H9 (cell line): ENCODE data around the gene SSNA1. TPM values are rescaled to one million over a fixed set of nuclear protein-coding genes. Genes with fewer than 3 reads are reported as not detected.

Experiments used
- DNase-seq: peaks from one replicate; pipeline ENCODE4 v3.0.0-alpha.2; 2017
- H2AFZ ChIP-seq: one replicate; pipeline ENCODE4 v1.6.1; 2013; ENCODE audit warnings: mild to moderate bottlenecking, low read length, control low read depth, moderate library complexity
- H2AK5ac ChIP-seq: 2 replicates; pipeline ENCODE4 v1.6.1; 2013; ENCODE audit warnings: low read length, control low read depth, mixed read lengths; ENCODE audit not compliant: insufficient read length
- H2BK120ac ChIP-seq: one replicate; pipeline ENCODE4 v1.6.1; 2013; ENCODE audit warnings: low read depth, mild to moderate bottlenecking, low read length, control low read depth, inconsistent platforms; ENCODE audit not compliant: poor library complexity, severe bottlenecking
- H2BK12ac ChIP-seq: 2 replicates; pipeline ENCODE4 v1.6.1; 2013; ENCODE audit warnings: low read length, control low read depth, mixed read lengths, low read depth; ENCODE audit not compliant: insufficient read length
- H2BK15ac ChIP-seq: 2 replicates; pipeline ENCODE4 v1.6.1; 2013; ENCODE audit warnings: low read depth, low read length, control low read depth
- H2BK20ac ChIP-seq: one replicate; pipeline ENCODE4 v1.6.1; 2013; ENCODE audit warnings: low read depth, mild to moderate bottlenecking, low read length, control low read depth, inconsistent platforms; ENCODE audit not compliant: poor library complexity, severe bottlenecking
- H2BK5ac ChIP-seq: 2 replicates; pipeline ENCODE4 v1.6.1; 2013; ENCODE audit warnings: low read length, control low read depth, mixed read lengths; ENCODE audit not compliant: insufficient read length
- H3K14ac ChIP-seq: 2 replicates; pipeline ENCODE4 v1.6.1; 2013; ENCODE audit warnings: low read length, control low read depth; ENCODE audit not compliant: insufficient read depth
- H3K18ac ChIP-seq: 2 replicates; pipeline ENCODE4 v1.6.1; 2013; ENCODE audit warnings: low read depth, mild to moderate bottlenecking, mixed read lengths, low read length, control low read depth; ENCODE audit not compliant: insufficient read length
- H3K23ac ChIP-seq: 2 replicates; pipeline ENCODE4 v1.6.1; 2013; ENCODE audit warnings: low read length, control low read depth, mixed read lengths, low read depth; ENCODE audit not compliant: insufficient read length
- H3K23me2 ChIP-seq: 2 replicates; pipeline ENCODE4 v1.6.1; 2013; ENCODE audit warnings: low read depth, mild to moderate bottlenecking, mixed read lengths, low read length, control low read depth; ENCODE audit not compliant: insufficient read length, poor library complexity, severe bottlenecking
- H3K27ac ChIP-seq: 2 replicates; pipeline ENCODE4 v1.5.1; 2013; ENCODE audit warnings: low read length, control low read depth, mixed read lengths, low read depth; ENCODE audit not compliant: insufficient read length
- H3K27me3 ChIP-seq: 2 replicates; pipeline ENCODE4 v1.6.1; 2013; ENCODE audit warnings: low read length, control low read depth, inconsistent platforms; ENCODE audit not compliant: insufficient read depth
- H3K4ac ChIP-seq: 2 replicates; pipeline ENCODE4 v1.6.1; 2013; ENCODE audit warnings: low read depth, mild to moderate bottlenecking, control low read depth, inconsistent platforms, low read length, moderate library complexity
- H3K4me1 ChIP-seq: 2 replicates; pipeline ENCODE4 v1.6.1; 2013; ENCODE audit warnings: low read length, control low read depth, inconsistent platforms; ENCODE audit not compliant: insufficient read depth
- H3K4me2 ChIP-seq: 2 replicates; pipeline ENCODE4 v1.6.1; 2013; ENCODE audit warnings: low read length, control low read depth, mixed read lengths; ENCODE audit not compliant: insufficient read length, insufficient read depth
- H3K56ac ChIP-seq: 2 replicates; pipeline ENCODE4 v1.6.1; 2013; ENCODE audit warnings: low read depth, mild to moderate bottlenecking, mixed read lengths, low read length, control low read depth; ENCODE audit not compliant: insufficient read length
- H3K79me1 ChIP-seq: 2 replicates; pipeline ENCODE4 v1.6.1; 2013; ENCODE audit warnings: low read depth, mild to moderate bottlenecking, moderate library complexity, low read length, control low read depth, inconsistent platforms; ENCODE audit not compliant: insufficient read depth, poor library complexity, severe bottlenecking
- H3K79me2 ChIP-seq: 2 replicates; pipeline ENCODE4 v1.6.1; 2013; ENCODE audit warnings: low read length, control low read depth, inconsistent platforms; ENCODE audit not compliant: insufficient read depth
- H3K9ac ChIP-seq: 2 replicates; pipeline ENCODE4 v1.6.1; 2013; ENCODE audit warnings: low read length, control low read depth, mixed read lengths; ENCODE audit not compliant: insufficient read length; ENCODE audit errors: extremely low read depth
- H3K9me3 ChIP-seq: one replicate; pipeline ENCODE4 v1.6.1; 2013; ENCODE audit warnings: low read depth, low read length, inconsistent platforms; ENCODE audit not compliant: control insufficient read depth
- H3T11ph ChIP-seq: one replicate; pipeline ENCODE4 v1.6.1; 2013; ENCODE audit warnings: mild to moderate bottlenecking, low read length, control low read depth, inconsistent platforms
- H4K20me1 ChIP-seq: one replicate; pipeline ENCODE4 v1.6.1; 2013; ENCODE audit not compliant: control insufficient read depth, insufficient read length, insufficient read depth
- H4K5ac ChIP-seq: 2 replicates; pipeline ENCODE4 v1.6.1; 2013; ENCODE audit warnings: low read depth, mild to moderate bottlenecking, mixed read lengths, low read length, control low read depth; ENCODE audit not compliant: insufficient read length
- H4K8ac ChIP-seq: replicated peaks from 2 replicates; pipeline ENCODE4 v1.6.1; 2013; ENCODE audit warnings: low read length, control low read depth, mixed read lengths, low read depth; ENCODE audit not compliant: insufficient read length
- H4K91ac ChIP-seq: 2 replicates; pipeline ENCODE4 v1.6.1; 2013; ENCODE audit warnings: low read depth, mild to moderate bottlenecking, moderate library complexity, mixed read lengths, low read length, control low read depth; ENCODE audit not compliant: insufficient read length
- H3K27ac Mint-ChIP-seq, 3 experiments: 2 replicates in 2 of 3; 3 replicates in 1 of 3; pipeline ENCODE4 v1.8.0; 2020 to 2021; ENCODE audit warnings: mixed read lengths in 3 of 3, mild to moderate bottlenecking in 1 of 3, moderate library complexity in 1 of 3
- H3K27me3 Mint-ChIP-seq: 2 replicates; pipeline ENCODE4 v1.8.0; 2021; ENCODE audit warnings: low read depth, mild to moderate bottlenecking, moderate library complexity, mixed read lengths
- H3K36me3 Mint-ChIP-seq, 3 experiments: 2 replicates in 2 of 3; 3 replicates in 1 of 3; pipeline ENCODE4 v1.8.0; 2020 to 2021; ENCODE audit warnings: low read depth in 3 of 3, mixed read lengths in 3 of 3; ENCODE audit not compliant: insufficient read depth in 1 of 3
- H3K4me1 Mint-ChIP-seq, 2 experiments: 2 replicates each; pipeline ENCODE4 v1.8.0; 2020; ENCODE audit warnings: mixed read lengths in 2 of 2
- H3K4me3 Mint-ChIP-seq, 2 experiments: 2 replicates in 1 of 2; 3 replicates in 1 of 2; pipeline ENCODE4 v1.8.0; 2020 to 2021; ENCODE audit warnings: mild to moderate bottlenecking in 2 of 2, mixed read lengths in 2 of 2, moderate library complexity in 1 of 2
- H3K9me3 Mint-ChIP-seq, 2 experiments: 2 replicates in 1 of 2; 3 replicates in 1 of 2; pipeline ENCODE4 v1.8.0; 2020; ENCODE audit warnings: mild to moderate bottlenecking in 2 of 2, mixed read lengths in 2 of 2, moderate library complexity in 1 of 2
- WGBS: extraction: QIAGEN DNeasy Blood & Tissue Kit; methylation state at CpG from one replicate; pipeline ENCODE4 v1.1.7; 2013; ENCODE audit warnings: missing lambda C conversion rate, low lambda C conversion rate, mixed read lengths; ENCODE audit not compliant: insufficient read length; ENCODE audit errors: extremely low coverage; 5-methylcytosine and 5-hydroxymethylcytosine counted together
- total RNA-seq: library from RNA; stranded (reverse); gene quantifications from 2 replicates; pipeline ENCODE4 v1.2.1, GENCODE V29; 2021
- TF ChIP-seq, protein P1 (sequence below): fragments of 200-600 bp; sonication (generic); conservative IDR thresholded peaks from 3 replicates; pipeline ENCODE4 v1.8.0; 2021; ENCODE audit warnings: antibody characterized with exemption, mild to moderate bottlenecking

The SSNA1 gene
- total RNA-seq, 1 experiment from 2014 or later, result 69.2 TPM

DNA sequence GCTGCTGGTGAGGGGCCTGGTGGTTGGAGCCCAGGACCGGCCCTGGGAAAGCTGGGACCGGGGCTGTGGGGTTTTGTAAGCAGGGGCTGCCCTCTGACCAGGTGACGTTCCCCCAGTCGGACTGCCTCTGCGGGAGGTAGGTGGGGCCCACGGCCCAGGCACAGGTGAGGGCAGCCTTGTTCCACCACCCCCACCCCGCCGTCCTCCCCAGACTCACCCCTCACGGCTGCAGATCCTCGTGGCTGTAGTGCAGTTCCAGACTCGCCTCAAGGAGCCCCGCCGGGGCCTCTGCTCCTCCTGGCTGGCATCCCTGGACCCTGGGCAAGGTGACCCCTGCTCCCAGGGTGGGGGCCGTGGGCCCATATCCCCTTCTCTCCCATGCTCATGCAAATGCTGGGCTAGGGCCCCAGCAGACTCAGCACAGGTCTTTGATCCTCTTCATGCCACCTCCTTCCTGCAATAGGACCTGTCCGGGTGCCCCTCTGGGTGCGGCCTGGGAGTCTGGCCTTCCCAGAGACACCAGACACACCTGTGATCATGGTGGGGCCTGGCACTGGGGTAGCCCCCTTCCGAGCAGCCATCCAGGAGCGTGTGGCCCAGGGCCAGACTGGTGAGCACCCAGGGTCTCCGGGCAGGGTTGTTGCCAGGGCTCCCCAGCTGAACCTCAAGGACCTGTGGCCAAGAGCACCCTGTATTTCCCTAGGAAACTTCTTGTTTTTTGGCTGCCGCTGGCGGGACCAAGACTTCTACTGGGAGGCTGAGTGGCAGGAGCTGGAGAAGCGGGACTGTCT lies 26.9 kb downstream of the SSNA1 start:
- Histone ChIP-seq H3K79me1 (no peaks in the 10 kb centered on the region), H2AK5ac (no peak overlapping the region), H3K4ac (no peak overlapping the region), H3K23ac (no peak overlapping the region), H4K91ac (no peak overlapping the region), H3K14ac (no peak overlapping the region), H2BK120ac (no peak overlapping the region), H3K4me2 (no peak overlapping the region), H2BK20ac (no peak overlapping the region), H3K18ac (no peak overlapping the region), H3K4me1 (no peaks in the 10 kb centered on the region; the same call in 1 of the 2 replicates), H3K9me3 (no peaks in the 10 kb centered on the region), H2BK5ac (no peak overlapping the region), H3K27ac (no peak overlapping the region), H2BK12ac (no peak overlapping the region), H3K27me3 (no peaks in the 10 kb centered on the region), H4K8ac (no peak overlapping the region), H3K79me2 (no peaks in the 10 kb centered on the region), H2BK15ac (no peak overlapping the region), H3K9ac (no peak overlapping the region), H4K5ac (no peak overlapping the region), H2AFZ (no peak overlapping the region), H3K23me2 (no peaks in the 10 kb centered on the region), H3T11ph (no peak overlapping the region), H4K20me1 (no peaks in the 10 kb centered on the region), H3K56ac (no peak overlapping the region)
- no peak for DNase-seq
- Mint-ChIP-seq H3K4me3 (no peak overlapping the region), H3K27me3 (no peaks in the 10 kb centered on the region), H3K27ac (no peak overlapping the region), H3K36me3 (peaks cover 3 to 23% (median 10%) of the 10 kb centered on the region in 3 experiments; a peak in 5 of 7 replicates), H3K9me3 (no peaks in the 10 kb centered on the region), H3K4me1 (peaks cover 4 to 5% of the 10 kb centered on the region in 2 experiments)
- TF ChIP-seq, protein P1, sequence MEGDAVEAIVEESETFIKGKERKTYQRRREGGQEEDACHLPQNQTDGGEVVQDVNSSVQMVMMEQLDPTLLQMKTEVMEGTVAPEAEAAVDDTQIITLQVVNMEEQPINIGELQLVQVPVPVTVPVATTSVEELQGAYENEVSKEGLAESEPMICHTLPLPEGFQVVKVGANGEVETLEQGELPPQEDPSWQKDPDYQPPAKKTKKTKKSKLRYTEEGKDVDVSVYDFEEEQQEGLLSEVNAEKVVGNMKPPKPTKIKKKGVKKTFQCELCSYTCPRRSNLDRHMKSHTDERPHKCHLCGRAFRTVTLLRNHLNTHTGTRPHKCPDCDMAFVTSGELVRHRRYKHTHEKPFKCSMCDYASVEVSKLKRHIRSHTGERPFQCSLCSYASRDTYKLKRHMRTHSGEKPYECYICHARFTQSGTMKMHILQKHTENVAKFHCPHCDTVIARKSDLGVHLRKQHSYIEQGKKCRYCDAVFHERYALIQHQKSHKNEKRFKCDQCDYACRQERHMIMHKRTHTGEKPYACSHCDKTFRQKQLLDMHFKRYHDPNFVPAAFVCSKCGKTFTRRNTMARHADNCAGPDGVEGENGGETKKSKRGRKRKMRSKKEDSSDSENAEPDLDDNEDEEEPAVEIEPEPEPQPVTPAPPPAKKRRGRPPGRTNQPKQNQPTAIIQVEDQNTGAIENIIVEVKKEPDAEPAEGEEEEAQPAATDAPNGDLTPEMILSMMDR, result no peak
- no CpG with 5 or more reads among the region's 22 CpGs for WGBS
